Measurements from ENCODE around the gene SRR.
"Not testable (repeated sequence)": the region's sequence is repeated elsewhere in the genome, so short reads cannot be mapped to it uniquely, and the experiment has no call there.

The SRR gene

GRCh38 chr17:2264067-2264860, 39.5 kb upstream of the SRR start:
- no peak overlapping the region for H3K27ac ChIP-seq (ENCODE audit: insufficient read depth in 1 of 2, low read depth in 1 of 2, low read length in 2 of 2, poor library complexity in 1 of 2, severe bottlenecking in 2 of 2)
- peaks cover 0 to 14% (median 4%) of the 10 kb centered on the region in 4 experiments for H3K36me3 ChIP-seq (ENCODE audit: control insufficient read depth in 4 of 4, insufficient read depth in 4 of 4, low read length in 3 of 4)
- H3K4me3 ChIP-seq (ENCODE audit: control insufficient read depth in 1 of 7, extremely low read depth in 1 of 7, insufficient read depth in 4 of 7, low read depth in 2 of 7, low read length in 6 of 7) = no peak overlapping the region
- no peaks in the 10 kb centered on the region for H3K27me3 ChIP-seq (replicated peaks in 2 of 5; ENCODE audit: control insufficient read depth in 4 of 5, insufficient read depth in 5 of 5, low read length in 4 of 5)
- 100% methylated on average over 5 of the region's 10 CpGs for WGBS (ENCODE audit: insufficient coverage)
- H3K9me3 ChIP-seq (ENCODE audit: control extremely low read depth in 1 of 5, control insufficient read depth in 4 of 5, insufficient read depth in 2 of 5, low read depth in 1 of 5, low read length in 4 of 5) = no peaks in the 10 kb centered on the region
- H3K4me1 ChIP-seq (ENCODE audit: control extremely low read depth in 1 of 4, control insufficient read depth in 4 of 4, insufficient read depth in 4 of 4, low read length in 3 of 4) = peaks cover 0 to 39% (median 31%) of the 10 kb centered on the region in 4 experiments
- POLR2A ChIA-PET = interaction anchor here (0.6 to 0.7 kb wide), 2 partner anchors 19 to 209 kb away, joined by 3 read pairs; no protein-coding TSS in a partner anchor
- DNase-seq = no peak
- CTCF ChIA-PET = interaction anchor here (1.1 to 2.8 kb wide), 6 partner anchors 14 to 210 kb away, joined by 3 to 16 read pairs (median 4); no protein-coding TSS in a partner anchor

DNA sequence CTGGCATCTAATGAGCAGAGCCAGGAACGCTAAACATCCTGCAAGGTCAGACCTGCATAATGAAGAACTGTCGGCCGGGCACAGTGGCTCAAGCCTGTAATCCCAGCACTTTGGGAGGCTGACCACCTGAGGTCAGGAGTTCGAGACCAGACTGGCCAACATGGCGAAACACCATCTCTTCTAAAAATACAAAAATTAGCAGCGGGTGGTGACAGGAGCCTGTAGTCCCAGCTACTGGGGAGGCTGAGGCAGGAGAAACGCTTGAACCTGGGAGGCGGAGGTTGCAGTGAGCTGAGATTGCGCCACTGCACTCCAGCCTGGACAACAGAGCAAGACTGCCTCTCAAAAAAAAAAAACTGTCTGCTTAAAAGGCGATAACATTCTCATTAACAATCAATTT, 38.6 kb upstream of the SRR start:
- ChIA-PET POLR2A (interaction anchor here (0.7 kb wide), 1 partner anchor 18 kb away, joined by 3 read pairs; no protein-coding TSS in a partner anchor), CTCF (interaction anchor here (1.1 to 1.9 kb wide), 5 partner anchors 13 to 34 kb away, joined by 3 to 6 read pairs (median 3); no protein-coding TSS in a partner anchor)
- Histone ChIP-seq H3K4me3 (ENCODE audit: control insufficient read depth in 1 of 7, extremely low read depth in 1 of 7, insufficient read depth in 4 of 7, low read depth in 2 of 7, low read length in 6 of 7) (peak overlapping the region in 1 of 7 experiments; percentile 28), H3K4me1 (ENCODE audit: control extremely low read depth in 1 of 4, control insufficient read depth in 4 of 4, insufficient read depth in 4 of 4, low read length in 3 of 4) (peaks cover 0 to 30% (median 23%) of the 10 kb centered on the region in 4 experiments), H3K36me3 (ENCODE audit: control insufficient read depth in 4 of 4, insufficient read depth in 4 of 4, low read length in 3 of 4) (peaks cover 2 to 20% (median 9%) of the 10 kb centered on the region in 4 experiments), H3K27ac (ENCODE audit: insufficient read depth in 1 of 2, low read depth in 1 of 2, low read length in 2 of 2, poor library complexity in 1 of 2, severe bottlenecking in 2 of 2) (peak overlapping the region; percentile 82 to 91)
- H3K9me3 ChIP-seq (ENCODE audit: control extremely low read depth in 1 of 5, control insufficient read depth in 4 of 5, insufficient read depth in 2 of 5, low read depth in 1 of 5, low read length in 4 of 5); DNase-seq; H3K27me3 ChIP-seq (replicated peaks in 2 of 5; ENCODE audit: control insufficient read depth in 4 of 5, insufficient read depth in 5 of 5, low read length in 4 of 5): not testable (repeated sequence)
- 94% methylated on average over 5 of the region's 10 CpGs for WGBS (ENCODE audit: insufficient coverage)

- 43% methylated on average over 7 of the region's 13 CpGs for WGBS (ENCODE audit: insufficient coverage)
- DNase-seq = peak; percentile 83 to 92 (median 89)
- CTCF ChIA-PET = interaction anchor here (1.1 to 1.9 kb wide), 4 partner anchors 9 to 21 kb away, joined by 3 to 4 read pairs (median 4); no protein-coding TSS in a partner anchor
- POLR2A ChIA-PET = no interaction called here
- Histone ChIP-seq H3K9me3 (ENCODE audit: control extremely low read depth in 1 of 5, control insufficient read depth in 4 of 5, insufficient read depth in 2 of 5, low read depth in 1 of 5, low read length in 4 of 5) (no peaks in the 10 kb centered on the region), H3K27ac (ENCODE audit: insufficient read depth in 1 of 2, low read depth in 1 of 2, low read length in 2 of 2, poor library complexity in 1 of 2, severe bottlenecking in 2 of 2) (peak overlapping the region; percentile 82 to 91), H3K27me3 (replicated peaks in 2 of 5; ENCODE audit: control insufficient read depth in 4 of 5, insufficient read depth in 5 of 5, low read length in 4 of 5) (no peaks in the 10 kb centered on the region), H3K36me3 (ENCODE audit: control insufficient read depth in 4 of 4, insufficient read depth in 4 of 4, low read length in 3 of 4) (peaks cover 2 to 20% (median 9%) of the 10 kb centered on the region in 4 experiments), H3K4me3 (ENCODE audit: control insufficient read depth in 1 of 7, extremely low read depth in 1 of 7, insufficient read depth in 4 of 7, low read depth in 2 of 7, low read length in 6 of 7) (peak overlapping the region in 4 of 7 experiments; percentile 6 to 45 (median 26)), H3K4me1 (ENCODE audit: control extremely low read depth in 1 of 4, control insufficient read depth in 4 of 4, insufficient read depth in 4 of 4, low read length in 3 of 4) (peaks cover 0 to 29% (median 21%) of the 10 kb centered on the region in 4 experiments)
Measured at GRCh38 chr17:2266045-2266864, 37.5 kb upstream of the SRR start.

DNA sequence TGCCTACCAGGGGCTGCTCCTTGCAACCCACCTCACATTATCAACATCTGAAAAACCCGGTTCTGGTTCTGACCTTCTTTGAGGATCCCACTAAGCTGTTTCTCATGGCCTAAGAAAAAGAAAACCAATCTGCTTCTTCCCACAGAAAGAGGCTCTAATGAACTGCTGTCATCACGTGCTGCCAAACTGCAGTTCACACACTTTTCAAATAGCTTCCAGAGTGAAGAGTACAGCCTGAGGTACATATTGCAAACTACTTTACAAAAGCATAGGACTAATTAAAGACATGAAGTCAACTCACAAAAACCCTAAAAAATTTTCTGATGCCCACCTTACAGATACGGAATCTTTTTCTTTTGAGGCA, 36.9 kb upstream of the SRR start:
- Histone ChIP-seq H3K27ac (ENCODE audit: insufficient read depth in 1 of 2, low read depth in 1 of 2, low read length in 2 of 2, poor library complexity in 1 of 2, severe bottlenecking in 2 of 2) (peak overlapping the region; percentile 82 to 91), H3K36me3 (ENCODE audit: control insufficient read depth in 4 of 4, insufficient read depth in 4 of 4, low read length in 3 of 4) (peaks cover 2 to 20% (median 9%) of the 10 kb centered on the region in 4 experiments), H3K9me3 (ENCODE audit: control extremely low read depth in 1 of 5, control insufficient read depth in 4 of 5, insufficient read depth in 2 of 5, low read depth in 1 of 5, low read length in 4 of 5) (no peaks in the 10 kb centered on the region), H3K27me3 (replicated peaks in 2 of 5; ENCODE audit: control insufficient read depth in 4 of 5, insufficient read depth in 5 of 5, low read length in 4 of 5) (no peaks in the 10 kb centered on the region), H3K4me3 (ENCODE audit: control insufficient read depth in 1 of 7, extremely low read depth in 1 of 7, insufficient read depth in 4 of 7, low read depth in 2 of 7, low read length in 6 of 7) (peak overlapping the region in 4 of 7 experiments; percentile 6 to 45 (median 26)), H3K4me1 (ENCODE audit: control extremely low read depth in 1 of 4, control insufficient read depth in 4 of 4, insufficient read depth in 4 of 4, low read length in 3 of 4) (peaks cover 0 to 29% (median 21%) of the 10 kb centered on the region in 4 experiments)
- DNase-seq = no peak
- ChIA-PET CTCF (interaction anchor here (1.2 to 1.9 kb wide), 3 partner anchors 9 to 22 kb away, joined by 3 to 4 read pairs (median 4); no protein-coding TSS in a partner anchor), POLR2A (no interaction called here)
- 42% methylated on average over 2 of the region's 3 CpGs for WGBS (ENCODE audit: insufficient coverage)

GRCh38 chr17:2267354-2267753, 36.4 kb upstream of the SRR start:
- ChIA-PET CTCF (interaction anchor here (1.3 to 1.9 kb wide), 3 partner anchors 10 to 23 kb away, joined by 4 to 5 read pairs (median 4); no protein-coding TSS in a partner anchor), POLR2A (no interaction called here)
- H3K27ac ChIP-seq (ENCODE audit: insufficient read depth in 1 of 2, low read depth in 1 of 2, low read length in 2 of 2, poor library complexity in 1 of 2, severe bottlenecking in 2 of 2) = peak overlapping the region; percentile 82 to 91
- no peaks in the 10 kb centered on the region for H3K9me3 ChIP-seq (ENCODE audit: control extremely low read depth in 1 of 5, control insufficient read depth in 4 of 5, insufficient read depth in 2 of 5, low read depth in 1 of 5, low read length in 4 of 5)
- no peak overlapping the region for H3K4me3 ChIP-seq (ENCODE audit: control insufficient read depth in 1 of 7, extremely low read depth in 1 of 7, insufficient read depth in 4 of 7, low read depth in 2 of 7, low read length in 6 of 7)
- peaks cover 2 to 23% (median 9%) of the 10 kb centered on the region in 4 experiments for H3K36me3 ChIP-seq (ENCODE audit: control insufficient read depth in 4 of 4, insufficient read depth in 4 of 4, low read length in 3 of 4)
- H3K27me3 ChIP-seq (replicated peaks in 2 of 5; ENCODE audit: control insufficient read depth in 4 of 5, insufficient read depth in 5 of 5, low read length in 4 of 5) = no peaks in the 10 kb centered on the region
- DNase-seq = no peak
- peaks cover 0 to 29% (median 21%) of the 10 kb centered on the region in 4 experiments for H3K4me1 ChIP-seq (ENCODE audit: control extremely low read depth in 1 of 4, control insufficient read depth in 4 of 4, insufficient read depth in 4 of 4, low read length in 3 of 4)
- 95% methylated on average over 2 of the region's 4 CpGs for WGBS (ENCODE audit: insufficient coverage)

DNA sequence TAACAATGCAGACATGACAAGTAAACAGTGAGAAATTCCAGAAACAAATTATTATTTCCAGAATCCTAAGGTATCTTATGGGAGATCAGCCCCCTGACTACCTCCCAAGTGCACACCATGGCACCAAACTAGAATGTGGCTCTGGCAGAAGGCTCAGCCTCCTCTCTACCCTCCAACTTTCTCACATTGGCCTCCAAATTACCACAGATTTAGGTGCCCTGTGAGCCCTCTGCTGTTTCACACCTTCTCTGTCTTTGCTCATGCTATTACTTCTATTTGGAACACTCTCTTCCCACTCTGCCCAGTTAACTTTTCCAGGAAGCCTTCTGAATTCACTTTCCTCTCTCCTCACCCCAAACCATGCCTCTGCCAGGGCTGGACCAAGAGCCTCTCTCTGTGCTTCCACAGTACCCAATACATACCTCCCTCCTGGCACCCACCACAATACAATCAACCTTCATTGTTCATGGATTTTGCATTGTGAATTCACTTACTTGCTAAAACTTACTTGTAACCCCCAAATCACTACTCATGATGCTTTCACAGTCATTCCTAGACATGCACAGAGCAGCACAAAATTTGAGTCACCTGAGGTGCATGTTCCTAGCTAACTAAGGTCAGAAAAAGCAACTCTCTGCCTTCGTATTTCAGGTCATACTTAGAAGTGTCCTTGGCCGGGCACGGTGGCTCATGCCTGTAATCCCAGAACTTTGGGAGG, 31.6 kb upstream of the SRR start:
- DNase-seq = no peak
- no peaks in the 10 kb centered on the region for H3K9me3 ChIP-seq (ENCODE audit: control extremely low read depth in 1 of 5, control insufficient read depth in 4 of 5, insufficient read depth in 2 of 5, low read depth in 1 of 5, low read length in 4 of 5)
- peaks cover 0 to 4% (median 3%) of the 10 kb centered on the region in 4 experiments for H3K4me1 ChIP-seq (ENCODE audit: control extremely low read depth in 1 of 4, control insufficient read depth in 4 of 4, insufficient read depth in 4 of 4, low read length in 3 of 4)
- POLR2A ChIA-PET = no interaction called here
- 96% methylated on average over 3 of the region's 3 CpGs for WGBS (ENCODE audit: insufficient coverage)
- CTCF ChIA-PET = no interaction called here
- peaks cover 2 to 33% (median 15%) of the 10 kb centered on the region in 4 experiments for H3K36me3 ChIP-seq (ENCODE audit: control insufficient read depth in 4 of 4, insufficient read depth in 4 of 4, low read length in 3 of 4)
- H3K27me3 ChIP-seq (replicated peaks in 2 of 5; ENCODE audit: control insufficient read depth in 4 of 5, insufficient read depth in 5 of 5, low read length in 4 of 5) = no peaks in the 10 kb centered on the region
- no peak overlapping the region for H3K27ac ChIP-seq (ENCODE audit: insufficient read depth in 1 of 2, low read depth in 1 of 2, low read length in 2 of 2, poor library complexity in 1 of 2, severe bottlenecking in 2 of 2)
- no peak overlapping the region for H3K4me3 ChIP-seq (ENCODE audit: control insufficient read depth in 1 of 7, extremely low read depth in 1 of 7, insufficient read depth in 4 of 7, low read depth in 2 of 7, low read length in 6 of 7)

Data from common myeloid progenitor, CD34-positive (primary cell).